NB4 (cell line): Measurements from ENCODE around the gene LGR4.
"Not testable (repeated sequence)": the region's sequence is repeated elsewhere in the genome, so short reads cannot be mapped to it uniquely, and the experiment has no call there.

Experiments used
- CTCF ChIP-seq: IDR thresholded peaks from one replicate; pipeline ENCODE4 v1.5.1; 2012; ENCODE audit warnings: low read depth, low read length
- POLR2A ChIP-seq: IDR thresholded peaks from 2 replicates; pipeline ENCODE4 v1.6.1; 2011; ENCODE audit warnings: mild to moderate bottlenecking; ENCODE audit not compliant: insufficient read length; ENCODE audit errors: extremely low read depth

- TF ChIP-seq CTCF, POLR2A: not testable (repeated sequence)
Observed at GRCh38 chr11:27322196-27322595, 150.4 kb downstream of the LGR4 start.
